OCI-LY1 (cell line): ENCODE measurements around the gene CCDC33.

Experiments
- H2AFZ ChIP-seq: fragments of 200-600 bp; sonication (generic), shearing (Covaris generic); 2 replicates; pipeline ENCODE4 v1.6.0; 2014; ENCODE audit warnings: antibody characterized with exemption, mild to moderate bottlenecking, low read length
- H3F3A ChIP-seq: fragments of 200-600 bp; sonication (generic), shearing (Covaris generic); 2 replicates; pipeline ENCODE4 v1.6.0; 2014; ENCODE audit warnings: mild to moderate bottlenecking, antibody characterized with exemption, low read length, moderate library complexity; ENCODE audit not compliant: insufficient read depth
- H3K27ac ChIP-seq: fragments of 200-600 bp; sonication (generic); 2 replicates; pipeline ENCODE4 v1.5.1; 2014; ENCODE audit warnings: low read length, mixed run types, mild to moderate bottlenecking, low read depth; ENCODE audit not compliant: poor library complexity, severe bottlenecking
- H3K27me3 ChIP-seq: fragments of 200-600 bp; sonication (generic); 2 replicates; pipeline ENCODE4 v1.6.0; 2014; ENCODE audit warnings: antibody characterized with exemption, mild to moderate bottlenecking, low read length, moderate library complexity; ENCODE audit not compliant: insufficient read depth
- H3K36me3 ChIP-seq: fragments of 200-600 bp; sonication (generic); 2 replicates; pipeline ENCODE4 v1.6.1; 2014; ENCODE audit warnings: mild to moderate bottlenecking, antibody characterized with exemption, low read length, moderate library complexity, mixed read lengths; ENCODE audit not compliant: insufficient read depth
- H3K4me1 ChIP-seq: fragments of 200-600 bp; sonication (generic); 2 replicates; pipeline ENCODE4 v1.5.1; 2014; ENCODE audit warnings: mild to moderate bottlenecking, low read length, moderate library complexity; ENCODE audit not compliant: insufficient read depth, severe bottlenecking
- H3K4me2 ChIP-seq: fragments of 200-600 bp; sonication (generic), shearing (Covaris generic); 2 replicates; pipeline ENCODE4 v1.6.1; 2014; ENCODE audit warnings: low read length
- H3K4me3 ChIP-seq: fragments of 200-600 bp; sonication (generic); 2 replicates; pipeline ENCODE4 v1.5.1; 2014; ENCODE audit warnings: low read length, low read depth, mild to moderate bottlenecking, mixed read lengths; ENCODE audit not compliant: poor library complexity, severe bottlenecking
- H3K79me2 ChIP-seq: fragments of 200-600 bp; shearing (Covaris generic); 2 replicates; pipeline ENCODE4 v1.6.1; 2016; ENCODE audit warnings: mixed run types, low read length, mixed read lengths; ENCODE audit not compliant: insufficient read depth
- H3K9ac ChIP-seq: fragments of 200-600 bp; sonication (generic), shearing (Covaris generic); 2 replicates; pipeline ENCODE4 v1.6.1; 2014; ENCODE audit warnings: mild to moderate bottlenecking, low read length, mixed read lengths
- H3K9me2 ChIP-seq: fragments of 200-600 bp; sonication (generic), shearing (Covaris generic); 2 replicates; pipeline ENCODE4 v1.6.1; 2014; ENCODE audit warnings: low read depth, mild to moderate bottlenecking, low read length, mixed read lengths
- H3K9me3 ChIP-seq: fragments of 200-600 bp; shearing (Covaris generic); 2 replicates; pipeline ENCODE4 v1.6.1; 2014; ENCODE audit warnings: low read length, mixed read lengths
- H4K20me1 ChIP-seq: fragments of 200-600 bp; sonication (generic), shearing (Covaris generic); 2 replicates; pipeline ENCODE4 v1.6.0; 2016; ENCODE audit warnings: mild to moderate bottlenecking, low read length; ENCODE audit not compliant: insufficient read depth
- EZH2 ChIP-seq: fragments of 200-600 bp; sonication (generic), shearing (Covaris generic); IDR thresholded peaks from 2 replicates; pipeline ENCODE4 v1.8.0; 2017; ENCODE audit warnings: borderline replicate concordance, mixed run types, mild to moderate bottlenecking, antibody characterized with exemption, low read length, moderate library complexity, mixed read lengths
- TF ChIP-seq, protein P1 (sequence below): fragments of 200-600 bp; sonication (generic), shearing (Covaris generic); IDR thresholded peaks from 2 replicates; pipeline ENCODE4 v1.5.1; 2017; ENCODE audit warnings: mild to moderate bottlenecking, antibody characterized with exemption, low read length, moderate library complexity, mixed read lengths

The CCDC33 gene

DNA sequence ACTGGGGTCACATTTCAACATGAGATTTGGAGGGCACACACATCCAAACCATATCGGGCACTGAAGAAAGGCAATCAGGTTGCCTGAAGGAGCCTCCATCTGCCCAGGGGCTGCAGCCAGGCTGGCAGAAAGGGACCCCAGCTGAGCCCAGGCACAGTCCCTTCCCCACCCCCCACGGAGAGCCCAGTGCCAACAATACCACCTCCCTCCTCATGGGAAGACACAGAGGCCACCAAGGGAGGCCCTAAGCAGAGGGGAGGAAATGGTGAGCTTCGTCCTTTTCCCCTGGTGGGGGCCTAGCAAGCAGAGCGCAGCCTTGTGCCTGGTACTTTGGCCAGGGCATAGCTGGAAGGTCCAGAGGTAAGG, 30.6 kb upstream of the CCDC33 start:
- no peaks in the 10 kb centered on the region for H3K9me3 ChIP-seq
- H3K4me1 ChIP-seq, result no peaks in the 10 kb centered on the region
- TF ChIP-seq, protein P1, sequence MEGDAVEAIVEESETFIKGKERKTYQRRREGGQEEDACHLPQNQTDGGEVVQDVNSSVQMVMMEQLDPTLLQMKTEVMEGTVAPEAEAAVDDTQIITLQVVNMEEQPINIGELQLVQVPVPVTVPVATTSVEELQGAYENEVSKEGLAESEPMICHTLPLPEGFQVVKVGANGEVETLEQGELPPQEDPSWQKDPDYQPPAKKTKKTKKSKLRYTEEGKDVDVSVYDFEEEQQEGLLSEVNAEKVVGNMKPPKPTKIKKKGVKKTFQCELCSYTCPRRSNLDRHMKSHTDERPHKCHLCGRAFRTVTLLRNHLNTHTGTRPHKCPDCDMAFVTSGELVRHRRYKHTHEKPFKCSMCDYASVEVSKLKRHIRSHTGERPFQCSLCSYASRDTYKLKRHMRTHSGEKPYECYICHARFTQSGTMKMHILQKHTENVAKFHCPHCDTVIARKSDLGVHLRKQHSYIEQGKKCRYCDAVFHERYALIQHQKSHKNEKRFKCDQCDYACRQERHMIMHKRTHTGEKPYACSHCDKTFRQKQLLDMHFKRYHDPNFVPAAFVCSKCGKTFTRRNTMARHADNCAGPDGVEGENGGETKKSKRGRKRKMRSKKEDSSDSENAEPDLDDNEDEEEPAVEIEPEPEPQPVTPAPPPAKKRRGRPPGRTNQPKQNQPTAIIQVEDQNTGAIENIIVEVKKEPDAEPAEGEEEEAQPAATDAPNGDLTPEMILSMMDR, result no peak
- TF ChIP-seq EZH2, result no peak
- H3K4me3 ChIP-seq, result no peak overlapping the region
- no peaks in the 10 kb centered on the region for H3F3A ChIP-seq
- H3K79me2 ChIP-seq, result no peaks in the 10 kb centered on the region
- no peaks in the 10 kb centered on the region for H3K36me3 ChIP-seq
- H4K20me1 ChIP-seq, result no peaks in the 10 kb centered on the region
- H3K27me3 ChIP-seq, result peaks cover 2% of the 10 kb centered on the region; the same call in 1 of the 2 replicates
- H2AFZ ChIP-seq, result no peak overlapping the region
- H3K9me2 ChIP-seq, result no peaks in the 10 kb centered on the region
- H3K9ac ChIP-seq, result no peak overlapping the region
- no peak overlapping the region for H3K27ac ChIP-seq
- no peak overlapping the region for H3K4me2 ChIP-seq

DNA sequence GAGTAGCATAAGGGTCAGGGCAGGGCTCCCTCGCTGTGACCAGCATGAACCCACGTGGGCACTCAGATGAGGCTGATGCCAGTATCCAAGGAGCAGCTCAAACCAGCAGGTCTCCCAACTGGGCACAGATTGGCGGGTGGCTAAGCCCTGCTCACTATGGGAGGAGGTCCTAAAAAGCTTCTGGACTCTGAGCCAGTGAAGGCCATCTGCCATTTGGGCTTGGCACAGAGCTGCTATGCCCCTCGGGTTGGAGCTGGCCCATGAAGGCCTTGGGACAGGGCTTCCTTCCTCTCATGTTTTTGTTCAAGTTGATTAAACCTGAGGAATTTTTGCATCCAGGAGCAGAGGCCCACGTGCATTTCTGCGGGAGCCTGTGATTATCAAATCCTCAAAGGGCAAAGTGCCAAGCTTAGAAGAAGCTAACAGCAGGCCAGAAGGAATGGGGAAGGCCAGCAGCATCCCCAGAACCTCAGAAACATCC, 29.3 kb upstream of the CCDC33 start:
- H3F3A ChIP-seq, result no peaks in the 10 kb centered on the region
- no peaks in the 10 kb centered on the region for H3K36me3 ChIP-seq
- no peak overlapping the region for H2AFZ ChIP-seq
- no peak overlapping the region for H3K9ac ChIP-seq
- H3K79me2 ChIP-seq, result no peaks in the 10 kb centered on the region
- H3K27me3 ChIP-seq, result peaks cover 9% of the 10 kb centered on the region; the same call in 1 of the 2 replicates
- H3K9me2 ChIP-seq, result no peaks in the 10 kb centered on the region
- no peaks in the 10 kb centered on the region for H3K4me1 ChIP-seq
- no peak overlapping the region for H3K27ac ChIP-seq
- no peak overlapping the region for H3K4me2 ChIP-seq
- H4K20me1 ChIP-seq, result no peaks in the 10 kb centered on the region
- TF ChIP-seq, protein P1, result no peak
- no peak for TF ChIP-seq EZH2
- no peak overlapping the region for H3K4me3 ChIP-seq
- H3K9me3 ChIP-seq, result no peaks in the 10 kb centered on the region

DNA sequence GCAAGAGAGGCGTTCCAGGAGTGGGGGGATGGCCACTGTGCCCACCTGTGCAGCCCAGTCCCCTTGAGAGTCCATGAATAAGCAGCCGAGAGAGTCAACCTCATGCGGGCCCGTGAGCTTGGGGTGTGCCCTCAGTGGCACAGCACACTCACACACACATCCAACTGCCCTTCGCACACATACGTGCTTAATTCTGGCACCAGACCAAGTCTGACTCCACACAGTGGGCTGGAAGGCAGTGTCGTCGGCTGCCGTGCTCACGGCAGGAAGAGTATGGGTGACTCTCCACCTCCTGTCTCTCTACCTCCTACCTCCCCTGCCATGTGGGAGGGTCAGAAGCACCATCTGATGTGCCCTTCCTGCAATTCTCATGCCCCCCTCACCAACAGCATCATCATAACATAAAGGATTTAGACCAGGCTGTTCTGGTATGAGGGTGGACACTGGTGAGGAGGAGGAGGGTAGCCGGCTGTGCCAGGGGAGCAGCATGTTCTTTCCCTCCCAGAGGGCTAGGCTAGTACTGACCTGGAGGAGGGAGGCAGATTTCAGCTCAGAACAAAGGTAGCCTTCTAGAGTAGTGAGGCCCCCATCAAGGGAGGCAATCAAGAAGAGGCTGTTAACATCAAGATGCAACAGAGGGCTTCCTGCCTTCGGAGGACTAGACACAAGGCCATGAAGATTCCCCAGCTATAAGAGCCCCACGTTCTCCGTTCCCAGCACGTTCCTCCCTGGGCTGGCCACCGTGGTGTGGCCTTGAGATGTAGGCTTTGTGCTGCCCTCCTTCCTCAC, 28.3 kb upstream of the CCDC33 start:
- H3K4me1 ChIP-seq, result no peaks in the 10 kb centered on the region
- no peak overlapping the region for H2AFZ ChIP-seq
- H3K4me2 ChIP-seq, result no peak overlapping the region
- no peaks in the 10 kb centered on the region for H3K9me3 ChIP-seq
- H3K27me3 ChIP-seq, result peaks cover 14% of the 10 kb centered on the region
- H3K36me3 ChIP-seq, result no peaks in the 10 kb centered on the region
- H3K27ac ChIP-seq, result no peak overlapping the region
- TF ChIP-seq EZH2, result no peak
- TF ChIP-seq, protein P1, result no peak
- H3K4me3 ChIP-seq, result no peak overlapping the region
- H3K9ac ChIP-seq, result no peak overlapping the region
- no peaks in the 10 kb centered on the region for H4K20me1 ChIP-seq
- no peaks in the 10 kb centered on the region for H3F3A ChIP-seq
- no peaks in the 10 kb centered on the region for H3K79me2 ChIP-seq
- H3K9me2 ChIP-seq, result no peaks in the 10 kb centered on the region
